ENCODE data around the gene IRF2. TPM values are rescaled to one million over a fixed set of nuclear protein-coding genes. Genes with fewer than 3 reads are reported as not detected.

The IRF2 gene
- total and polyA plus RNA-seq, 4 donors: 14.1 to 49.4 (median 27.4) TPM

DNA sequence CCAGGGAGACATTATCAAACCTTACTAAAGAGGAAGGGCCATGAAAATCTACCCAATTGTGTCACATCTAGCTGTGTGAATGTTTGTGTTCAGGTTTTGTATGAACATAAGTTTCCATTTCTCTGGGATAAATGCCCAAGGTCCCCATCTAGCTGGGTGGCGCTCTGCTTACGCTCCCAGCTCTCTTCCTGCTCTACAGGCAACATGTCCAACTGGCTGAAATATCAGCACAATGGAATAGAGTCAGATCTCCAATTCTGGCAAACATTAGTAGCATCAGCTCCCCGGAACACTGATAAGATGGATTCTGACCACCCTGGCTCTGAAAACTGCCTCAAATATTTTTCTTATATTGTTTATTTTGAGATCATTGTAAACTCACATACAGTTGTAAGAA, 74.8 kb downstream of the IRF2 start:
- H3K9me3 ChIP-seq (ENCODE audit: control insufficient read depth, low read length): no peaks in the 10 kb centered on the region
- peak; percentile 49 for ATAC-seq (ENCODE audit: low FRiP score)
- no peak for DNase-seq
- H3K4me1 ChIP-seq (ENCODE audit: control insufficient read depth in 1 of 2, insufficient read depth in 2 of 2, low read length in 2 of 2): peaks cover 0 to 8% of the 10 kb centered on the region in 2 donors
- 8 to 11% methylated on average over 3 of the region's 3 CpGs for WGBS, 2 donors
- no peak overlapping the region for H3K4me3 ChIP-seq (ENCODE audit: low read length in 2 of 2)
- intact Hi-C loops (cut with DNase I): no loop called here
- H3K27ac ChIP-seq (ENCODE audit: low read depth in 1 of 2, low read length in 2 of 2): no peak overlapping the region
- H3K36me3 ChIP-seq (ENCODE audit: control insufficient read depth in 1 of 2, insufficient read depth in 2 of 2, low read length in 1 of 2): no peaks in the 10 kb centered on the region
- no peaks in the 10 kb centered on the region for H3K27me3 ChIP-seq (ENCODE audit: control insufficient read depth in 1 of 2, insufficient read depth in 2 of 2, low read length in 1 of 2)

DNA sequence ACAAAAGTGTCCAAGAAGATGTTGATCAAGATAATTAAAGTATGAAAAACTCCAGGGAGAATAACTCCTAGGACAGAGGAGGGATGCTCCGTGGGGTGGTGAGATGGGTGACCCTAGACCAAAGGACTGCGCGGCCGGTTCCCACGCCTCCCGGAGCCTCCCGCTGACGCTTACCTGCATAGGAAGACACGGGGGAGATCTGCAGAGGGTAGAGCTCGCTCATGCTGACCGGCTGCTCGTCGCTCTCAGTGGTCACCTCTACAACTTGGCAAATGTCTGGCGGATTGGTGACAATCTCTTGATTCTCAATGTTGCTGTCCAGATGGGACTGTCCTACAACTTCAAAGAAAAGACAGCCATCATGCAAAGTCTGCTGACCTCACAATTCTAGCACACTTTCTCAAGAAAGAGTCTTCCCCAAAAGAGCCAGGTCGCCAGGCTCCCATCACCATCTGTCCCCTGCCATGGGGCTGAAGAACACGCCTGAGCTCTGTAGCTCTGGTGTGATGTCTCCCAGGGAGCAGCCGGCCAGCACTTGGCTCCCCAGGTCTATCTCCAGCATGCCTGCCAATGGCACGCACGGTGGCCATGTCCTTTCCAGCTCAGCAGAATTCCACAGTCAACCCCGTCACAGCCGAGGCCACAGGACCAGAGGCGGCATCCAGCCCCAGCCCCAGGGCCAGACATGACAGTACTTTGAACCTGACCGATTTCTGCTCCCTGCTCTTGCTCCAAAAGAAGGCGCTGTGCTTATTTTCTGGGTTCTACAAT, 75.4 kb downstream of the IRF2 start:
- intact Hi-C loops (cut with DNase I): no loop called here
- H3K27ac ChIP-seq (ENCODE audit: low read depth in 1 of 2, low read length in 2 of 2): no peak overlapping the region

DNA sequence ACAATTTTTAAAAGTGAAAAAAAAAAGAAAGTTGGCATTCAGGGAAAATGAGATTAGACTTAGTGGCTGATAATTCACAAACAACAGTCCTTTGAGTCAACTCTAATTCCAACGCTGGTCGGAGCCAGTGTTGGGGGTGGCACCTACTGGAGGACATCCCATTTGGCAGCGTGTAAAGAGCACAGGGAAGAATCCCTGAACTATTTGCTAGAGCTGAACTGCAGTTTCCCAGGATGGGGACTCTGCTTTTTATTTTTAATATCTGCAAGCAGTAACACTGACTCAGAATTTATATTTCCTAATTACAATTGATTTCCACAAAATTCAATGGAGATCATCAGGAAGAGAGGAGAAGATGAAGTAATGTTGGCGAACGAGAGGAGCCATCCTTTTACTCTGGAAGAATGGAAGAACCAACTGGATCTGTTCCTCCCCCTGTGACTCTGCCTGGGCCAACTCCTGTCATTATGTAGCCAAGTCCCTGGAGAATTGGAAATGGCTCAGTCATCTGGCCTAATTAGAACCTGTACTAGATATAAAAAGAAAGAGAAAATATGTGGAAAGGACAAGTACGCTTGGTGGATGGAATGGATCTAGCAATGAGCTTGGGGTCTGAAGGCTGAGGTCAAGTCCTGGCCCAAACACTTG, 76.7 kb downstream of the IRF2 start:
- ATAC-seq (ENCODE audit: low FRiP score) (no peak), DNase-seq (no peak)
- intact Hi-C loops (cut with DNase I): no loop called here
- Histone ChIP-seq H3K9me3 (ENCODE audit: control insufficient read depth, low read length) (no peaks in the 10 kb centered on the region), H3K27me3 (ENCODE audit: control insufficient read depth in 1 of 2, insufficient read depth in 2 of 2, low read length in 1 of 2) (no peaks in the 10 kb centered on the region), H3K4me3 (ENCODE audit: low read length in 2 of 2) (no peak overlapping the region), H3K4me1 (ENCODE audit: control insufficient read depth in 1 of 2, insufficient read depth in 2 of 2, low read length in 2 of 2) (peaks cover 0 to 8% of the 10 kb centered on the region in 2 donors), H3K27ac (ENCODE audit: low read depth in 1 of 2, low read length in 2 of 2) (no peak overlapping the region), H3K36me3 (ENCODE audit: control insufficient read depth in 1 of 2, insufficient read depth in 2 of 2, low read length in 1 of 2) (peaks cover 0 to 2% of the 10 kb centered on the region in 2 donors)
- WGBS, 2 donors: 50 to 52% methylated on average over 6 of the region's 6 CpGs

More for the DNA sequence above, 75.4 kb downstream of the IRF2 start:
- H3K4me3 ChIP-seq (ENCODE audit: low read length in 2 of 2): no peak overlapping the region
- DNase-seq (no peak), ATAC-seq (ENCODE audit: low FRiP score) (peak; percentile 3)
- no peaks in the 10 kb centered on the region for H3K36me3 ChIP-seq (ENCODE audit: control insufficient read depth in 1 of 2, insufficient read depth in 2 of 2, low read length in 1 of 2)
- no peaks in the 10 kb centered on the region for H3K9me3 ChIP-seq (ENCODE audit: control insufficient read depth, low read length)
- WGBS, 2 donors: 87 to 91% methylated on average over 24 of the region's 24 CpGs
- H3K27me3 ChIP-seq (ENCODE audit: control insufficient read depth in 1 of 2, insufficient read depth in 2 of 2, low read length in 1 of 2): no peaks in the 10 kb centered on the region
- peaks cover 0 to 8% of the 10 kb centered on the region in 2 donors for H3K4me1 ChIP-seq (ENCODE audit: control insufficient read depth in 1 of 2, insufficient read depth in 2 of 2, low read length in 2 of 2)

DNA sequence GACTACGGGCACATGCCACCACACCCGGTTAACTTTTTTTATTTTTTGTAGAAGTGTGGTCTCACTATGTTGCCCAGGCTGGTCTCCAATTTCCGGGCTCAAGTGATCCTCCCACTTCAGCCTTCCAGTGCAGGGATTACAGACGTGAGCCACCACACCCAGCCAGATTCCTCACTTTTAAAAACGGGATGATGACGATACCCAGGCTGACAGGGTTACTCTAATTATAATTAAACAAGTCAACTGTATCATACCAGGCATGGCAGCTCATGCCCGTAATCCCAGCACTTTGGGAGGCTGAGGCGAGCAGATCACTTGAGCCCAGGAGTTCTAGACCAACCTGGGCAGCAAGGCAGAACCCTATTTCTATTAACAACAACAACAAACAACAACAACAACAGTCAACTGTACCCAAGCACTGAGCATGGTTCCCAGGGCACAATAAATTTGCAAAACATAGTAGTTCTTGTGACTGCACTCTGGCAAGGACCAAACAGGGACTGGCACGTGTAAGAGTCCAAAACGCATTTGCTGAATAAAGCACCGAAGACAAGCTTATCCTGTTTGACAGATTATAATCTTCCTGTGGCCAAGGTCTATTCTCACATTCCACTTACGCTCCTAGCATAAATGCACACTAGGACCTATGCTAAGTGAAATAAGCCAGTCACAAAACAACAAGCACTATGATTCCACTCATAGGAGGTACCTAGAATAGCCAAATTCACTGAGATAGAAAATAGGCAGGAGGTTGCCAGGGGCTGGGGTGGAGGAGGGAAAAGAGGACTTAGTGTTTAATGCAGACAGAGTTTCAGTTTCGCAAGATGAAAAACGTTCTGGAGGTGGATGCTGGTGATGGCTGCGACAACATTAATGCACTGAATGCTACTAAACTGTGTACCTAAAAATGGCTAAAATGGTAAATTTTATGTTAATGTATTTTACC, 77.5 kb downstream of the IRF2 start:
- DNase-seq (no peak), ATAC-seq (ENCODE audit: low FRiP score) (no peak)
- no peaks in the 10 kb centered on the region for H3K27me3 ChIP-seq (ENCODE audit: control insufficient read depth in 1 of 2, insufficient read depth in 2 of 2, low read length in 1 of 2)
- WGBS, 2 donors: 81 to 86% methylated on average over 15 of the region's 15 CpGs
- intact Hi-C loops (cut with DNase I): no loop called here
- peaks cover 0 to 5% of the 10 kb centered on the region in 2 donors for H3K36me3 ChIP-seq (ENCODE audit: control insufficient read depth in 1 of 2, insufficient read depth in 2 of 2, low read length in 1 of 2)
- no peak overlapping the region for H3K27ac ChIP-seq (ENCODE audit: low read depth in 1 of 2, low read length in 2 of 2)
- H3K9me3 ChIP-seq (ENCODE audit: control insufficient read depth, low read length): no peaks in the 10 kb centered on the region
- H3K4me3 ChIP-seq (ENCODE audit: low read length in 2 of 2): no peak overlapping the region
- peaks cover 0 to 8% of the 10 kb centered on the region in 2 donors for H3K4me1 ChIP-seq (ENCODE audit: control insufficient read depth in 1 of 2, insufficient read depth in 2 of 2, low read length in 2 of 2)

DNA sequence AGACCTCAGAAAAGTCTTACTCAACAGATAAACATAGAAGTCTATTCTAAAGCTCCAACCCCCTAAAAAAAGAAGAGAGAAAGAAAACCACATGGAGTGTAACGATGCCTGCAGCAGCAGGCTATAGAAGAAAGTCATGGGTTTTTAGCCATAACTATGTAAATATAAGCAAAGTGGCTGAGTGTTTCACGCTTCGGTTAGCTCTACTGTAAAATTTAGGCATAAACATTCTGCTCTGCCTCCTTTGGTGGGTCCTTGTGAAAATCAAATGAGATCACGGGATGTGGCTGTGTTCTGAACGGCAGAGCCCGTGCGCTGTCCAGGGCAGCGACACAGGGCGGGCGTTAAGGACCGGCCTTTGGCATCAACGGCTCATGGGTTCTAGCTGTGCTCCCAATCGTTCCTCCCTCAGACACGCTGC, 78.4 kb downstream of the IRF2 start:
- Histone ChIP-seq H3K4me1 (ENCODE audit: control insufficient read depth in 1 of 2, insufficient read depth in 2 of 2, low read length in 2 of 2) (peaks cover 0 to 7% of the 10 kb centered on the region in 2 donors), H3K9me3 (ENCODE audit: control insufficient read depth, low read length) (no peaks in the 10 kb centered on the region), H3K27ac (ENCODE audit: low read depth in 1 of 2, low read length in 2 of 2) (no peak overlapping the region), H3K4me3 (ENCODE audit: low read length in 2 of 2) (no peak overlapping the region), H3K27me3 (ENCODE audit: control insufficient read depth in 1 of 2, insufficient read depth in 2 of 2, low read length in 1 of 2) (no peaks in the 10 kb centered on the region), H3K36me3 (ENCODE audit: control insufficient read depth in 1 of 2, insufficient read depth in 2 of 2, low read length in 1 of 2) (peaks cover 0 to 7% of the 10 kb centered on the region in 2 donors)
- ATAC-seq (ENCODE audit: low FRiP score) (no peak), DNase-seq (no peak)
- intact Hi-C loops (cut with DNase I): no loop called here
- 97 to 98% methylated on average over 14 of the region's 14 CpGs for WGBS, 2 donors

DNA sequence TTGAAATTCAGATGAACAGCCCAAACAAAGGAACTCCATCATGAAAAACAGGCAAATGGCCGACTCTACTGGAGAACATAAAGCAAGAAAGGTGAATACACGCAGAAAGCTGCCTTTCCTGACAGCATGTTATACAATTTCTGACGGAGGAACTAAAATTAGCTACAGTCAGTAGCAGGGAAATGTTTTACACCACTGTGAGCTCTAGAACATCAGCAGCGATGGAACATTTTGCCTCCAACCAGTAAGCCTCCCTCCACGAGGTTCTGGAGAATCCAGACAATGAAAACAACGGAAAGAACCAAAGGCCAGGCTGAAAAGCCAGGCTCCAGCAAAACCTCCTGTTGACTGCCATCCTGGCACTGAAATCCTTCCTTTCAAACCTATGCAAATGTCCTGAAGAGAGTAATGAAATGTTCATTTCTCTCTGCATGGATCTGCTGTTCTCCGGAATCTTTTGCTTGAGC, 78.9 kb downstream of the IRF2 start:
- no peaks in the 10 kb centered on the region for H3K27me3 ChIP-seq (ENCODE audit: control insufficient read depth in 1 of 2, insufficient read depth in 2 of 2, low read length in 1 of 2)
- peaks cover 0 to 5% of the 10 kb centered on the region in 2 donors for H3K4me1 ChIP-seq (ENCODE audit: control insufficient read depth in 1 of 2, insufficient read depth in 2 of 2, low read length in 2 of 2)
- no peak for ATAC-seq (ENCODE audit: low FRiP score)
- no peaks in the 10 kb centered on the region for H3K9me3 ChIP-seq (ENCODE audit: control insufficient read depth, low read length)
- WGBS, 2 donors: 82 to 84% methylated on average over 7 of the region's 7 CpGs
- H3K36me3 ChIP-seq (ENCODE audit: control insufficient read depth in 1 of 2, insufficient read depth in 2 of 2, low read length in 1 of 2): peaks cover 0 to 8% of the 10 kb centered on the region in 2 donors
- intact Hi-C loops (cut with DNase I): no loop called here
- H3K27ac ChIP-seq (ENCODE audit: low read depth in 1 of 2, low read length in 2 of 2): no peak overlapping the region
- no peak overlapping the region for H3K4me3 ChIP-seq (ENCODE audit: low read length in 2 of 2)
- DNase-seq: no peak

DNA sequence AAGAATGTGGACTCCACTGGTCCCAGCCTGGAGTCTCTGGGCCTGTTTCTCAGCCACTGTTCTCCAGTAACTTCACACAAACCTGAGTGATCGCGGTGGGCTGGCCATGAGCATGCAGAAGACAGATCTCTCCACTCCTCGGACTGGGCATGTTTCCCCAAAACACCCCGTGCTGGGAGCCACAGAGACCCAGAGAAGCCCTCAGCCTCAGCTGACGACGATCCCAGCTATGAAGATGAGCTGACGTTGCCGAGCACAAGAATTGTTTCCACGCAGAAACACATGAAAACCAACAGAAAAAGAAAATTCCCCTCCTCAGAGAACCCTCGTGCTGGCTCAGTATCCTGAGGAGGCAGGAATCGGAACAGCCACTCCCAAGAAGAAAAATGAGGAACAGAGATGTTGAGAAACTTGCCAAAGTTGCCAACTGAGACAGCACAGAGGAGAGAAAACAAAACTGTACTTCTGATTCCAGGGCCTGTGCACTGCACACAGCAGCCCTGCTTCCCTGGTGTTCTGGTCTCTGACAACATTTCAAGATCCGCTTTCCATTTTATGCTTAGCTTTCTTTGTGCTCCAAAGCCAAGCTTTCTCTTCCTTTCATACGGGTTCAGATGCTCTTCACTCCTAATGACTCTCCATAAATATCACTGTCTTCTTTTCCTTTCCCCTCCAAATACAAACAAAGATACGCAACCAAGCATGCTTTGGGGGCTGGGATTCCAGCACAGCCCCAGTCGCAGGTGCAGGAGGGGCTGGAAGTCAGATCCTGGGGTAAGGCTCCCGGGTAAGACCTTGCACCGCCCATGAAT, 81.4 kb downstream of the IRF2 start:
- ATAC-seq (ENCODE audit: low FRiP score) (peak; percentile 76), DNase-seq (peak in 1 of 2 donors; percentile 68)
- 89 to 91% methylated on average over 17 of the region's 17 CpGs for WGBS, 2 donors
- Histone ChIP-seq H3K4me1 (ENCODE audit: control insufficient read depth in 1 of 2, insufficient read depth in 2 of 2, low read length in 2 of 2) (no peaks in the 10 kb centered on the region), H3K27me3 (ENCODE audit: control insufficient read depth in 1 of 2, insufficient read depth in 2 of 2, low read length in 1 of 2) (no peaks in the 10 kb centered on the region), H3K36me3 (ENCODE audit: control insufficient read depth in 1 of 2, insufficient read depth in 2 of 2, low read length in 1 of 2) (peaks cover 0 to 15% of the 10 kb centered on the region in 2 donors), H3K27ac (ENCODE audit: low read depth in 1 of 2, low read length in 2 of 2) (no peak overlapping the region), H3K9me3 (ENCODE audit: control insufficient read depth, low read length) (no peaks in the 10 kb centered on the region), H3K4me3 (ENCODE audit: low read length in 2 of 2) (no peak overlapping the region)
- intact Hi-C loops (cut with DNase I): no loop called here

- Histone ChIP-seq H3K4me3 (ENCODE audit: low read length in 2 of 2) (no peak overlapping the region), H3K27ac (ENCODE audit: low read depth in 1 of 2, low read length in 2 of 2) (no peak overlapping the region), H3K36me3 (ENCODE audit: control insufficient read depth in 1 of 2, insufficient read depth in 2 of 2, low read length in 1 of 2) (peaks cover 0 to 15% of the 10 kb centered on the region in 2 donors)
Observed at GRCh38 chr4:184392316-184392715, 82.0 kb downstream of the IRF2 start.

More at GRCh38 chr4:184392316-184392715, 82.0 kb downstream of the IRF2 start:
- 90 to 91% methylated on average over 6 of the region's 6 CpGs for WGBS, 2 donors
- H3K4me1 ChIP-seq (ENCODE audit: control insufficient read depth in 1 of 2, insufficient read depth in 2 of 2, low read length in 2 of 2): no peaks in the 10 kb centered on the region
- no peak for ATAC-seq (ENCODE audit: low FRiP score)
- H3K9me3 ChIP-seq (ENCODE audit: control insufficient read depth, low read length): no peaks in the 10 kb centered on the region
- H3K27me3 ChIP-seq (ENCODE audit: control insufficient read depth in 1 of 2, insufficient read depth in 2 of 2, low read length in 1 of 2): no peaks in the 10 kb centered on the region
- intact Hi-C loops (cut with DNase I): no loop called here
- DNase-seq: no peak
